Uterus (tissue), 4 donors: ENCODE results near the gene MGARP. TPM values are rescaled to one million over a fixed set of nuclear protein-coding genes. Genes with fewer than 3 reads are reported as not detected.

Source experiments
- DNase-seq, 2 donors: peaks; one replicate each; pipeline ENCODE4 v3.0.0-alpha.2; 2019 to 2020
- H3K27ac ChIP-seq, 2 donors: fragments of 200-600 bp; sonication (generic); 1 replicate in 1 of 2; 2 replicates in 1 of 2; pipeline ENCODE4 v1.5.1; 2016 to 2018
- H3K27me3 ChIP-seq, 2 donors: fragments of 200-600 bp; sonication (generic); one replicate each; pipeline ENCODE4 v1.5.1; 2018 to 2019; ENCODE audit warnings: control low read depth in 1 of 2
- H3K36me3 ChIP-seq, 2 donors: fragments of 200-600 bp; sonication (generic); one replicate each; pipeline ENCODE4 v1.5.1; 2019; ENCODE audit warnings: control low read depth in 1 of 2
- H3K4me1 ChIP-seq, 2 donors: fragments of 200-600 bp; sonication (generic); one replicate each; pipeline ENCODE4 v1.5.1; 2018 to 2019; ENCODE audit warnings: control low read depth in 1 of 2
- H3K4me3 ChIP-seq, 2 donors: fragments of 200-600 bp; sonication (generic); 1 replicate in 1 of 2; 2 replicates in 1 of 2; pipeline ENCODE4 v1.5.1; 2018 to 2019; ENCODE audit warnings: mild to moderate bottlenecking in 1 of 2
- H3K9me3 ChIP-seq, 2 donors: fragments of 200-600 bp; sonication (generic); one replicate each; pipeline ENCODE4 v1.5.1; 2019; ENCODE audit warnings: control low read depth in 1 of 2
- POLR2A ChIP-seq, 2 donors: fragments of 450-650 bp; IDR thresholded peaks; one replicate each; pipeline ENCODE4 v1.6.1; 2016; ENCODE audit warnings: antibody characterized with exemption in 2 of 2, mild to moderate bottlenecking in 1 of 2, moderate library complexity in 1 of 2
- intact Hi-C: fragments of 100-400 bp; cut with DNase I; formaldehyde crosslinking; loops from one replicate; pipeline ENCODE4 v1.15.1; 2023; ENCODE audit warnings: low total_unique reads
- small RNA-seq: library from RNA; depleted of rRNA; stranded (forward); fragments of <200 nt; gene quantifications from one replicate; pipeline ENCODE3, GENCODE V24; 2016
- total RNA-seq, 4 donors: library from RNA; depleted of rRNA in 3 of 4; stranded (reverse); fragments of >200 nt in 3 of 4; gene quantifications; one replicate each; pipeline versions ENCODE4 v1.1.0 to v1.2.4, GENCODE V29; 2014 to 2023
- TF ChIP-seq, protein P1 (sequence below), 4 experiments: fragments of 200-600 bp in 2 of 4; fragments of 450-650 bp in 2 of 4; sonication (generic) in 2 of 4; IDR thresholded peaks; one replicate each; pipeline ENCODE4 v1.5.1; 2016 to 2019; ENCODE audit warnings: antibody characterized with exemption in 4 of 4, mild to moderate bottlenecking in 2 of 4, moderate library complexity in 1 of 4
- donor health status: DM: yes; HTN: yes; CAD: no.

The MGARP gene
- total RNA-seq, 4 donors from 2014 or later: 0.29 to 9.0 (median 3.2) TPM; not detected in 1

GRCh38 chr4:139222215-139222614, 57.8 kb downstream of the MGARP start:
- H3K27me3 ChIP-seq: no peaks in the 10 kb centered on the region
- TF ChIP-seq POLR2A (IDR thresholded peaks at IDR 0.05): no peak
- TF ChIP-seq, protein P1, sequence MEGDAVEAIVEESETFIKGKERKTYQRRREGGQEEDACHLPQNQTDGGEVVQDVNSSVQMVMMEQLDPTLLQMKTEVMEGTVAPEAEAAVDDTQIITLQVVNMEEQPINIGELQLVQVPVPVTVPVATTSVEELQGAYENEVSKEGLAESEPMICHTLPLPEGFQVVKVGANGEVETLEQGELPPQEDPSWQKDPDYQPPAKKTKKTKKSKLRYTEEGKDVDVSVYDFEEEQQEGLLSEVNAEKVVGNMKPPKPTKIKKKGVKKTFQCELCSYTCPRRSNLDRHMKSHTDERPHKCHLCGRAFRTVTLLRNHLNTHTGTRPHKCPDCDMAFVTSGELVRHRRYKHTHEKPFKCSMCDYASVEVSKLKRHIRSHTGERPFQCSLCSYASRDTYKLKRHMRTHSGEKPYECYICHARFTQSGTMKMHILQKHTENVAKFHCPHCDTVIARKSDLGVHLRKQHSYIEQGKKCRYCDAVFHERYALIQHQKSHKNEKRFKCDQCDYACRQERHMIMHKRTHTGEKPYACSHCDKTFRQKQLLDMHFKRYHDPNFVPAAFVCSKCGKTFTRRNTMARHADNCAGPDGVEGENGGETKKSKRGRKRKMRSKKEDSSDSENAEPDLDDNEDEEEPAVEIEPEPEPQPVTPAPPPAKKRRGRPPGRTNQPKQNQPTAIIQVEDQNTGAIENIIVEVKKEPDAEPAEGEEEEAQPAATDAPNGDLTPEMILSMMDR (IDR thresholded peaks at IDR 0.05): no peak

GRCh38 chr4:139221687-139222086, 58.3 kb downstream of the MGARP start:
- intact Hi-C loops: no loop called here
- H3K36me3 ChIP-seq: no peaks in the 10 kb centered on the region
- no peaks in the 10 kb centered on the region for H3K4me1 ChIP-seq
- H3K9me3 ChIP-seq: no peaks in the 10 kb centered on the region
- no peaks in the 10 kb centered on the region for H3K27me3 ChIP-seq
- no peak overlapping the region for H3K27ac ChIP-seq
- DNase-seq: no peak
- no peak overlapping the region for H3K4me3 ChIP-seq
- no peak for TF ChIP-seq POLR2A (IDR thresholded peaks at IDR 0.05)

More at GRCh38 chr4:139222215-139222614, 57.8 kb downstream of the MGARP start:
- intact Hi-C loops: no loop called here
- Histone ChIP-seq H3K4me1 (no peaks in the 10 kb centered on the region), H3K9me3 (no peaks in the 10 kb centered on the region), H3K4me3 (no peak overlapping the region), H3K27ac (no peak overlapping the region), H3K36me3 (no peaks in the 10 kb centered on the region)
- no peak for DNase-seq

- H3K9me3 ChIP-seq: no peaks in the 10 kb centered on the region
- no peaks in the 10 kb centered on the region for H3K36me3 ChIP-seq
- no peak overlapping the region for H3K4me3 ChIP-seq
- intact Hi-C loops: no loop called here
- H3K4me1 ChIP-seq: no peaks in the 10 kb centered on the region
- DNase-seq: no peak
- TF ChIP-seq POLR2A (IDR thresholded peaks at IDR 0.05): no peak
- TF ChIP-seq, protein P1 (IDR thresholded peaks at IDR 0.05): no peak
- H3K27ac ChIP-seq: no peak overlapping the region
- H3K27me3 ChIP-seq: no peaks in the 10 kb centered on the region
Observed at GRCh38 chr4:139219450-139220055, 60.5 kb downstream of the MGARP start.

Small RNAs within 50 kb of the gene (small RNA-seq; reads per million reads assigned to genes)
- gene RNU6-1074P: not detected
- not detected for gene RNU6-1214P
- not detected for gene RNU6-506P

Other genes starting within 250 kb of the MGARP start
- 100 to 1,000 TPM in 2 of 4 donors, 10 to 100 TPM in 2; 65.8 to 103 (median 86.0) TPM for gene ELF2, start 103.0 kb downstream of the MGARP start, total RNA-seq
- 10 to 100 TPM; 47.1 to 75.1 (median 54.1) TPM for gene NAA15, start 21.3 kb upstream of the MGARP start, total RNA-seq
- gene NDUFC1, start 22.3 kb upstream of the MGARP start, total RNA-seq: 10 to 100 TPM in 2 of 4 donors, 1 to 10 TPM in 1, under 1 TPM in 1; 0.77 to 43.8 (median 14.9) TPM
- gene RAB33B, start 173.9 kb upstream of the MGARP start, total RNA-seq: 10 to 100 TPM in 3 of 4 donors, 1 to 10 TPM in 1; 9.2 to 46.8 (median 13.8) TPM